Caco-2 (cell line): Measurements from ENCODE around the gene PPM1B. TPM values are rescaled to one million over a fixed set of nuclear protein-coding genes. Genes with fewer than 3 reads are reported as not detected.
"Not testable (repeated sequence)": the region's sequence is repeated elsewhere in the genome, so short reads cannot be mapped to it uniquely, and the experiment has no call there.

Experiments used
- BruUV-seq: library from RNA; stranded (reverse); fragments of 400-500 nt; replicated peaks from 2 replicates; lab custom pipeline; 2021; lab: Mats Ljungman, UMichigan
- CTCF ChIA-PET: fragments of 300-600 bp; sonication (Branson Sonifier 250); formaldehyde crosslinking; loops from one replicate; lab custom pipeline; 2022; ENCODE audit warnings: antibody characterized with exemption; lab: Charles Lee
- POLR2A ChIA-PET: fragments of 300-600 bp; sonication (Branson Sonifier 250); formaldehyde crosslinking; loops from one replicate; lab custom pipeline; 2022; ENCODE audit warnings: antibody characterized with exemption; lab: Charles Lee
- DNase-seq, 2 experiments: peaks; one replicate each; pipeline versions ENCODE4 v3.0.0 to v3.0.0-alpha.2; 2020 to 2022
- H3K27me3 ChIP-seq: replicated peaks from 2 replicates; pipeline ENCODE4 v1.6.0; 2011; ENCODE audit warnings: low read length; ENCODE audit not compliant: control insufficient read depth, insufficient read depth
- H3K36me3 ChIP-seq: 2 replicates; pipeline ENCODE4 v1.5.1; 2011; ENCODE audit warnings: low read length; ENCODE audit not compliant: control insufficient read depth, insufficient read depth
- H3K4me1 ChIP-seq: fragments of 250-450 bp; sonication (Bioruptor Pico); 2 replicates; pipeline ENCODE4 v1.5.1; 2020; ENCODE audit warnings: mild to moderate bottlenecking
- H3K4me3 ChIP-seq: 2 replicates; pipeline ENCODE4 v1.5.1; 2011; ENCODE audit warnings: low read depth, mild to moderate bottlenecking, control low read depth, low read length
- H3K9me3 ChIP-seq: fragments of 250-450 bp; sonication (Bioruptor Pico); 2 replicates; pipeline ENCODE4 v1.5.1; 2020; ENCODE audit warnings: mild to moderate bottlenecking, moderate library complexity
- H3K27ac Mint-ChIP-seq: one replicate; pipeline ENCODE4 v1.8.0; 2022; ENCODE audit warnings: mixed read lengths; ENCODE audit not compliant: unreplicated experiment
- H3K27me3 Mint-ChIP-seq: one replicate; pipeline ENCODE4 v1.8.0; 2022; ENCODE audit warnings: mixed read lengths; ENCODE audit not compliant: insufficient read depth, unreplicated experiment
- H3K36me3 Mint-ChIP-seq: one replicate; pipeline ENCODE4 v1.8.0; 2022; ENCODE audit warnings: mild to moderate bottlenecking, mixed read lengths; ENCODE audit not compliant: insufficient read depth, unreplicated experiment
- H3K4me1 Mint-ChIP-seq: one replicate; pipeline ENCODE4 v1.8.0; 2022; ENCODE audit warnings: low read depth, mixed read lengths; ENCODE audit not compliant: unreplicated experiment
- H3K4me3 Mint-ChIP-seq: one replicate; pipeline ENCODE4 v1.8.0; 2022; ENCODE audit warnings: mild to moderate bottlenecking, moderate library complexity, mixed read lengths; ENCODE audit not compliant: unreplicated experiment
- H3K9me3 Mint-ChIP-seq: one replicate; pipeline ENCODE4 v1.8.0; 2022; ENCODE audit warnings: mixed read lengths; ENCODE audit not compliant: unreplicated experiment
- intact Hi-C: fragments of 100-400 bp; cut with micrococcal nuclease; formaldehyde crosslinking; loops from one replicate; pipeline ENCODE4 v1.10.0; 2022; ENCODE audit not compliant: unreplicated experiment
- total RNA-seq: library from RNA; stranded (reverse); gene quantifications from 2 replicates; pipeline ENCODE4 v1.2.3, GENCODE V29; 2022
- TF ChIP-seq, protein P1 (sequence below), 2 experiments: fragments of 200-600 bp in 1 of 2; IDR thresholded peaks; 1 replicate in 1 of 2; 2 replicates in 1 of 2; pipeline versions ENCODE4 v1.5.1 to v1.8.0; 2011 to 2022; ENCODE audit warnings: antibody characterized with exemption in 1 of 2, control low read depth in 1 of 2, inconsistent platforms in 1 of 2, low read depth in 1 of 2, low read length in 1 of 2, mild to moderate bottlenecking in 1 of 2, moderate library complexity in 1 of 2; ENCODE audit not compliant: insufficient read depth in 1 of 2, severe bottlenecking in 1 of 2, unreplicated experiment in 1 of 2

The PPM1B gene
- total RNA-seq, 1 experiment from 2014 or later, result 82.9 TPM

- peaks cover 8% of the 10 kb centered on the region; the same call in 1 of the 2 replicates for H3K9me3 ChIP-seq
- Mint-ChIP-seq H3K4me1 (no peaks in the 10 kb centered on the region), H3K4me3 (no peak overlapping the region), H3K27ac (peak overlapping the region; percentile 23), H3K9me3 (peaks cover 5% of the 10 kb centered on the region), H3K27me3 (no peaks in the 10 kb centered on the region), H3K36me3 (no peaks in the 10 kb centered on the region)
- DNase-seq, result peak; percentile 82 to 86
- H3K27me3 ChIP-seq, result no peaks in the 10 kb centered on the region
- CTCF ChIA-PET, result no interaction called here
- TF ChIP-seq, protein P1, sequence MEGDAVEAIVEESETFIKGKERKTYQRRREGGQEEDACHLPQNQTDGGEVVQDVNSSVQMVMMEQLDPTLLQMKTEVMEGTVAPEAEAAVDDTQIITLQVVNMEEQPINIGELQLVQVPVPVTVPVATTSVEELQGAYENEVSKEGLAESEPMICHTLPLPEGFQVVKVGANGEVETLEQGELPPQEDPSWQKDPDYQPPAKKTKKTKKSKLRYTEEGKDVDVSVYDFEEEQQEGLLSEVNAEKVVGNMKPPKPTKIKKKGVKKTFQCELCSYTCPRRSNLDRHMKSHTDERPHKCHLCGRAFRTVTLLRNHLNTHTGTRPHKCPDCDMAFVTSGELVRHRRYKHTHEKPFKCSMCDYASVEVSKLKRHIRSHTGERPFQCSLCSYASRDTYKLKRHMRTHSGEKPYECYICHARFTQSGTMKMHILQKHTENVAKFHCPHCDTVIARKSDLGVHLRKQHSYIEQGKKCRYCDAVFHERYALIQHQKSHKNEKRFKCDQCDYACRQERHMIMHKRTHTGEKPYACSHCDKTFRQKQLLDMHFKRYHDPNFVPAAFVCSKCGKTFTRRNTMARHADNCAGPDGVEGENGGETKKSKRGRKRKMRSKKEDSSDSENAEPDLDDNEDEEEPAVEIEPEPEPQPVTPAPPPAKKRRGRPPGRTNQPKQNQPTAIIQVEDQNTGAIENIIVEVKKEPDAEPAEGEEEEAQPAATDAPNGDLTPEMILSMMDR (IDR thresholded peaks at IDR 0.05; ENCODE audit: insufficient read depth in 1 of 2, low read depth in 1 of 2, low read length in 1 of 2, severe bottlenecking in 1 of 2, unreplicated experiment in 1 of 2), result no peak
- H3K4me3 ChIP-seq, result no peak overlapping the region
- intact Hi-C loops, result loop anchor here (2.0 to 5.0 kb wide), 2 partner anchors 15 to 41 kb away; partner anchors contain the start of gene PPM1B
- H3K4me1 ChIP-seq, result peaks cover 20% of the 10 kb centered on the region
- no TSS peak for BruUV-seq
- no peaks in the 10 kb centered on the region for H3K36me3 ChIP-seq
- POLR2A ChIA-PET, result no interaction called here
Observed at GRCh38 chr2:44126106-44126797, 42.4 kb upstream of the PPM1B start.

DNA sequence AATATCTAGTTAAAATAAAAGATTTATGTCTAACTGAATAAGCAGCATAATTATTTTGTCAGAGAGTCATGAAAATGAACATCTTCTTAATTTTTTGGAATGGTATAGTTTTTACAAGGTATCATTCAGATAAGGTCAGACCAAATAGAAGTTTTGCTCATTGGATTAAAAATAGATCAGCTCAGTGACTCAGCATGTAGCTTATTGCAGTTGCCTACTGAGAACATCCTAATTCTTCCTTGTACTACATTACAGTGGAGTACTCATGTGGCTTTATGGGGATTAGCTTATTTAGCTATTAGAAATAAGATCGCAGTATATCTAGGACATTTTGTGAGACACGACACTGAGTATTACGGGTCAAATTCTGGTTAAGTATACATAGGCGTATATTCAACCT, 38.2 kb upstream of the PPM1B start:
- Mint-ChIP-seq H3K4me1 (peaks cover 7% of the 10 kb centered on the region), H3K36me3 (peaks cover 6% of the 10 kb centered on the region), H3K27ac (no peak overlapping the region), H3K4me3 (no peak overlapping the region), H3K9me3 (peaks cover 35% of the 10 kb centered on the region), H3K27me3 (no peaks in the 10 kb centered on the region)
- CTCF ChIA-PET, result no interaction called here
- H3K36me3 ChIP-seq, result no peaks in the 10 kb centered on the region
- peaks cover 33% of the 10 kb centered on the region for H3K4me1 ChIP-seq
- peaks cover 23% of the 10 kb centered on the region for H3K9me3 ChIP-seq
- intact Hi-C loops, result no loop called here
- POLR2A ChIA-PET, result no interaction called here
- TF ChIP-seq, protein P1 (IDR thresholded peaks at IDR 0.05; ENCODE audit: insufficient read depth in 1 of 2, low read depth in 1 of 2, low read length in 1 of 2, severe bottlenecking in 1 of 2, unreplicated experiment in 1 of 2), result no peak
- no peak overlapping the region for H3K4me3 ChIP-seq
- no peaks in the 10 kb centered on the region for H3K27me3 ChIP-seq
- BruUV-seq, result no TSS peak
- no peak for DNase-seq

DNA sequence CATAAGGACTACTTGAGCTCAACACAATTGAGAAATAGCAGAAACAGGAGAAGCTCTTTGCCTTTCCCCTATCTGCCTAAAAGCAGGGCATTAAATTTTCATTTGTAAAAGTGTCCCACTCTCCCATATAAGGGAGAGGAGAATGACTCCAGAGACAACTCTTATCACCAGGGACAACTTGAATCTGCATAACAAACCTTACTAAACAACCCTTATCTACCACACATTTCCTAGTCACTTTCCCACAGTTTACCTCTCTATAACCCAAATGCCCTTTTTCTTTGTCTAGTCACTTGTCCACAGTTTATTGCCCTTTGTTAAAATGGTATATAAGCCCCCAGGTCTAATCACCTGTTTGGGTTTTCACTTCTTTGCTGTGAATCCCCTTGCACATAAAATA, 37.5 kb upstream of the PPM1B start:
- H3K4me3 Mint-ChIP-seq, result no peak overlapping the region
- H3K9me3 Mint-ChIP-seq, result peaks cover 35% of the 10 kb centered on the region
- intact Hi-C loops, result no loop called here
- H3K27me3 Mint-ChIP-seq, result no peaks in the 10 kb centered on the region
- Histone ChIP-seq H3K36me3 (no peaks in the 10 kb centered on the region), H3K4me1 (peaks cover 33% of the 10 kb centered on the region), H3K27me3 (no peaks in the 10 kb centered on the region), H3K4me3 (no peak overlapping the region), H3K9me3 (peaks cover 23% of the 10 kb centered on the region)
- BruUV-seq, result no TSS peak
- peaks cover 14% of the 10 kb centered on the region for H3K4me1 Mint-ChIP-seq
- TF ChIP-seq, protein P1 (IDR thresholded peaks at IDR 0.05; ENCODE audit: insufficient read depth in 1 of 2, low read depth in 1 of 2, low read length in 1 of 2, severe bottlenecking in 1 of 2, unreplicated experiment in 1 of 2), result no peak
- peaks cover 6% of the 10 kb centered on the region for H3K36me3 Mint-ChIP-seq
- ChIA-PET CTCF (no interaction called here), POLR2A (no interaction called here)
- H3K27ac Mint-ChIP-seq, result no peak overlapping the region
- no peak for DNase-seq

GRCh38 chr2:44133602-44134001, 35.1 kb upstream of the PPM1B start:
- H3K4me3 ChIP-seq, DNase-seq, BruUV-seq, CTCF ChIA-PET, H3K27me3 Mint-ChIP-seq, intact Hi-C loops, H3K36me3 Mint-ChIP-seq, H3K27me3 ChIP-seq, H3K36me3 ChIP-seq, H3K4me3 Mint-ChIP-seq: not testable (repeated sequence)
- Mint-ChIP-seq H3K27ac (peak overlapping the region; percentile 32), H3K9me3 (peaks cover 35% of the 10 kb centered on the region), H3K4me1 (peaks cover 22% of the 10 kb centered on the region)
- Histone ChIP-seq H3K4me1 (peaks cover 39% of the 10 kb centered on the region), H3K9me3 (peaks cover 23% of the 10 kb centered on the region)
- POLR2A ChIA-PET, result interaction anchor here (0.7 kb wide), 1 partner anchor 382 kb away, joined by 15 read pairs; no protein-coding TSS in a partner anchor
